Naive B cell (primary cell): ENCODE measurements around the gene EXOC8. TPM values are rescaled to one million over a fixed set of nuclear protein-coding genes. Genes with fewer than 3 reads are reported as not detected.

ENCODE experiments used
- ATAC-seq, 2 donors: fragments of 150-1000 bp; cut with Tn5 transposase; 2 replicates each; pipeline ENCODE4 v1.10.0; 2021; ENCODE audit warnings: low read depth in 2 of 2, mild to moderate bottlenecking in 2 of 2, moderate library complexity in 2 of 2
- DNase-seq: peaks from one replicate; pipeline ENCODE4 v3.0.0; 2022
- H3K27ac Mint-ChIP-seq, 6 donors: one replicate each; pipeline ENCODE4 v1.8.0; 2020 to 2022; ENCODE audit warnings: mild to moderate bottlenecking in 6 of 6, mixed read lengths in 6 of 6, moderate library complexity in 5 of 6, inconsistent platforms in 2 of 6
- H3K27me3 Mint-ChIP-seq, 3 donors: one replicate each; pipeline ENCODE4 v1.8.0; 2021 to 2022; ENCODE audit warnings: mixed read lengths in 3 of 3, mild to moderate bottlenecking in 1 of 3
- H3K36me3 Mint-ChIP-seq, 2 donors: one replicate each; pipeline ENCODE4 v1.8.0; 2020 to 2022; ENCODE audit warnings: mixed read lengths in 2 of 2, inconsistent platforms in 1 of 2, mild to moderate bottlenecking in 1 of 2
- H3K4me1 Mint-ChIP-seq, 3 donors: one replicate each; pipeline ENCODE4 v1.8.0; 2020 to 2022; ENCODE audit warnings: mixed read lengths in 3 of 3, inconsistent platforms in 1 of 3, mild to moderate bottlenecking in 1 of 3, moderate library complexity in 1 of 3
- H3K4me3 Mint-ChIP-seq, 8 donors: one replicate each; pipeline ENCODE4 v1.8.0; 2020 to 2022; ENCODE audit warnings: mild to moderate bottlenecking in 8 of 8, mixed read lengths in 8 of 8, moderate library complexity in 8 of 8, inconsistent platforms in 2 of 8
- H3K9me3 Mint-ChIP-seq, 7 donors: one replicate each; pipeline ENCODE4 v1.8.0; 2020 to 2022; ENCODE audit warnings: mixed read lengths in 7 of 7, mild to moderate bottlenecking in 5 of 7, inconsistent platforms in 2 of 7, moderate library complexity in 1 of 7
- polyA plus RNA-seq, 6 donors: library from polyadenylated mRNA; unstranded; fragments of 300-500 nt; fragmentation: Illumina TruSeq; gene quantifications; one replicate each; pipeline ENCODE4 v1.2.3, GENCODE V29; 2021; ENCODE audit warnings: low read depth in 6 of 6

The EXOC8 gene
- polyA plus RNA-seq, 6 donors from 2014 or later, result 3.2 to 6.0 (median 4.5) TPM

- Mint-ChIP-seq H3K4me3 (no peak overlapping the region), H3K9me3 (peaks cover 0 to 1% (median 0%) of the 10 kb centered on the region in 7 donors), H3K4me1 (peaks cover 0 to 8% (median 0%) of the 10 kb centered on the region in 3 donors), H3K36me3 (no peaks in the 10 kb centered on the region), H3K27me3 (no peaks in the 10 kb centered on the region), H3K27ac (peak overlapping the region in 1 of 6 donors; percentile 74)
- ATAC-seq (no peak), DNase-seq (no peak)
These were observed 19.1 kb downstream of the EXOC8 start for GRCh38 chr1:231318568-231318967.

GRCh38 chr1:231318015-231318355 lies 19.7 kb downstream of the EXOC8 start:
- H3K4me3 Mint-ChIP-seq, result no peak overlapping the region
- H3K9me3 Mint-ChIP-seq, result peaks cover 0 to 1% (median 0%) of the 10 kb centered on the region in 7 donors
- peaks cover 0 to 8% (median 0%) of the 10 kb centered on the region in 3 donors for H3K4me1 Mint-ChIP-seq
- ATAC-seq (no peak), DNase-seq (no peak)
- H3K36me3 Mint-ChIP-seq, result no peaks in the 10 kb centered on the region
- peak overlapping the region in 1 of 6 donors; percentile 74 for H3K27ac Mint-ChIP-seq
- H3K27me3 Mint-ChIP-seq, result no peaks in the 10 kb centered on the region

- no peak for DNase-seq
- H3K9me3 Mint-ChIP-seq, result peaks cover 0 to 1% (median 0%) of the 10 kb centered on the region in 7 donors
- H3K4me3 Mint-ChIP-seq, result no peak overlapping the region
- no peak overlapping the region for H3K27ac Mint-ChIP-seq
- no peaks in the 10 kb centered on the region for H3K27me3 Mint-ChIP-seq
- no peak for ATAC-seq
- H3K36me3 Mint-ChIP-seq, result no peaks in the 10 kb centered on the region
- peaks cover 0 to 8% (median 0%) of the 10 kb centered on the region in 3 donors for H3K4me1 Mint-ChIP-seq
These were observed 20.2 kb downstream of the EXOC8 start for GRCh38 chr1:231317306-231318014.

GRCh38 chr1:231315887-231316286 lies 21.8 kb downstream of the EXOC8 start:
- ATAC-seq, result peak; percentile 60 to 78
- peaks cover 0 to 6% (median 0%) of the 10 kb centered on the region in 3 donors for H3K27me3 Mint-ChIP-seq
- peaks cover 0 to 8% (median 0%) of the 10 kb centered on the region in 3 donors for H3K4me1 Mint-ChIP-seq
- H3K4me3 Mint-ChIP-seq, result no peak overlapping the region
- H3K27ac Mint-ChIP-seq, result no peak overlapping the region
- peaks cover 0 to 1% (median 0%) of the 10 kb centered on the region in 7 donors for H3K9me3 Mint-ChIP-seq
- DNase-seq, result peak; percentile 9
- H3K36me3 Mint-ChIP-seq, result no peaks in the 10 kb centered on the region

- ATAC-seq (no peak), DNase-seq (no peak)
- Mint-ChIP-seq H3K4me3 (no peak overlapping the region), H3K4me1 (peaks cover 0 to 8% (median 0%) of the 10 kb centered on the region in 3 donors), H3K27me3 (peaks cover 0 to 6% (median 0%) of the 10 kb centered on the region in 3 donors), H3K36me3 (no peaks in the 10 kb centered on the region), H3K9me3 (peaks cover 0 to 1% (median 0%) of the 10 kb centered on the region in 7 donors), H3K27ac (no peak overlapping the region)
These were observed 24.0 kb downstream of the EXOC8 start for GRCh38 chr1:231313661-231314060.

GRCh38 chr1:231312432-231312788 lies 25.2 kb downstream of the EXOC8 start:
- DNase-seq, result no peak
- peak overlapping the region in 1 of 6 donors; percentile 63 for H3K27ac Mint-ChIP-seq
- no peaks in the 10 kb centered on the region for H3K36me3 Mint-ChIP-seq
- H3K9me3 Mint-ChIP-seq, result peaks cover 0 to under 1% (median 0%) of the 10 kb centered on the region in 7 donors
- H3K4me3 Mint-ChIP-seq, result no peak overlapping the region
- peaks cover 0 to 6% (median 0%) of the 10 kb centered on the region in 3 donors for H3K27me3 Mint-ChIP-seq
- H3K4me1 Mint-ChIP-seq, result peaks cover 0 to 8% (median 0%) of the 10 kb centered on the region in 3 donors
- no peak for ATAC-seq

GRCh38 chr1:231311720-231312431 lies 25.8 kb downstream of the EXOC8 start:
- ATAC-seq (no peak), DNase-seq (no peak)
- Mint-ChIP-seq H3K36me3 (no peaks in the 10 kb centered on the region), H3K9me3 (peaks cover 0 to 4% (median 0%) of the 10 kb centered on the region in 7 donors), H3K27ac (peak overlapping the region in 1 of 6 donors; percentile 63), H3K4me1 (peaks cover 0 to 8% (median 0%) of the 10 kb centered on the region in 3 donors), H3K27me3 (peaks cover 0 to 6% (median 0%) of the 10 kb centered on the region in 3 donors), H3K4me3 (no peak overlapping the region)

GRCh38 chr1:231310391-231310934 lies 27.2 kb downstream of the EXOC8 start:
- Mint-ChIP-seq H3K27me3 (peaks cover 0 to 6% (median 0%) of the 10 kb centered on the region in 3 donors), H3K36me3 (no peaks in the 10 kb centered on the region), H3K4me3 (peak overlapping the region in 1 of 8 donors; percentile 16), H3K27ac (no peak overlapping the region), H3K9me3 (peaks cover 0 to 4% (median 0%) of the 10 kb centered on the region in 7 donors), H3K4me1 (no peaks in the 10 kb centered on the region)
- DNase-seq, result no peak
- ATAC-seq, result no peak

GRCh38 chr1:231301990-231302389 lies 35.7 kb downstream of the EXOC8 start:
- Mint-ChIP-seq H3K9me3 (peaks cover 0 to 1% (median 0%) of the 10 kb centered on the region in 7 donors), H3K4me3 (no peak overlapping the region), H3K36me3 (no peaks in the 10 kb centered on the region), H3K27ac (no peak overlapping the region), H3K4me1 (no peaks in the 10 kb centered on the region), H3K27me3 (no peaks in the 10 kb centered on the region)
- DNase-seq (no peak), ATAC-seq (no peak)

GRCh38 chr1:231295938-231296337 lies 41.7 kb downstream of the EXOC8 start:
- Mint-ChIP-seq H3K9me3 (no peaks in the 10 kb centered on the region), H3K4me3 (no peak overlapping the region), H3K27ac (peak overlapping the region in 1 of 6 donors; percentile 16), H3K36me3 (no peaks in the 10 kb centered on the region), H3K4me1 (peaks cover 0 to 5% (median 0%) of the 10 kb centered on the region in 3 donors), H3K27me3 (no peaks in the 10 kb centered on the region)
- ATAC-seq, result no peak
- no peak for DNase-seq

GRCh38 chr1:231286603-231287002 lies 51.0 kb downstream of the EXOC8 start:
- H3K4me3 Mint-ChIP-seq, result no peak overlapping the region
- no peaks in the 10 kb centered on the region for H3K9me3 Mint-ChIP-seq
- no peak for ATAC-seq
- peaks cover 0 to 5% of the 10 kb centered on the region in 2 donors for H3K36me3 Mint-ChIP-seq
- peaks cover 0 to 6% (median 3%) of the 10 kb centered on the region in 3 donors for H3K4me1 Mint-ChIP-seq
- no peaks in the 10 kb centered on the region for H3K27me3 Mint-ChIP-seq
- no peak overlapping the region for H3K27ac Mint-ChIP-seq
- no peak for DNase-seq

GRCh38 chr1:231284441-231284840 lies 53.2 kb downstream of the EXOC8 start:
- no peak overlapping the region for H3K27ac Mint-ChIP-seq
- H3K4me3 Mint-ChIP-seq, result no peak overlapping the region
- DNase-seq (no peak), ATAC-seq (no peak)
- peaks cover 0 to 6% (median 3%) of the 10 kb centered on the region in 3 donors for H3K4me1 Mint-ChIP-seq
- no peaks in the 10 kb centered on the region for H3K9me3 Mint-ChIP-seq
- peaks cover 0 to 5% of the 10 kb centered on the region in 2 donors for H3K36me3 Mint-ChIP-seq
- H3K27me3 Mint-ChIP-seq, result no peaks in the 10 kb centered on the region
